GM10248 (cell line): ENCODE measurements around the gene IKZF5.

Experiments used
- CTCF ChIA-PET: fragments of 300-600 bp; sonication (Branson Sonifier 250); formaldehyde crosslinking; extraction: SDS; loops from one replicate; lab custom pipeline; 2021; ENCODE audit warnings: antibody characterized with exemption; lab: Yijun Ruan, JAX
- POLR2A ChIA-PET: fragments of 350-650 bp; sonication (Branson Sonifier 250); formaldehyde crosslinking; extraction: SDS; loops from one replicate; lab custom pipeline; 2020; ENCODE audit warnings: antibody characterized with exemption; lab: Yijun Ruan, JAX
- DNase-seq: peaks from one replicate; pipeline ENCODE4 v3.0.0; 2012; ENCODE audit errors: extremely low spot score
- CTCF ChIP-seq: IDR thresholded peaks from 2 replicates; pipeline ENCODE4 v1.5.1; 2012; ENCODE audit warnings: mild to moderate bottlenecking, low read depth; ENCODE audit errors: extremely low read depth, missing control alignments, control extremely low read depth

Gene IKZF5

GRCh38 chr10:123008355-123009104, at the start of gene IKZF5, which contains the start of gene ACADSB:
Gene IKZF5 (minus strand): TSS chr10:123008795. CDS start chr10:122998625, 10,170 bp downstream.
Gene ACADSB (plus strand): TSS chr10:123009006. CDS start chr10:123009030, 24 bp downstream.
- no peak for TF ChIP-seq CTCF
- peak; percentile 100 for DNase-seq
- POLR2A ChIA-PET = interaction anchor here (1.3 to 1.6 kb wide), 2 partner anchors 28 to 37 kb away, joined by 3 to 8 read pairs; partner anchors contain the start of gene PSTK
- CTCF ChIA-PET = interaction anchor here (0.8 to 10.4 kb wide), 4 partner anchors 14 to 51 kb away, joined by 3 to 84 read pairs (median 4); partner anchors contain the start of gene PSTK

GRCh38 chr10:123057968-123058367, 49.4 kb upstream of the IKZF5 start:
- DNase-seq = no peak
- no peak for TF ChIP-seq CTCF
- ChIA-PET POLR2A (no interaction called here), CTCF (interaction anchor here (1.8 kb wide), 1 partner anchor 11 kb away, joined by 7 read pairs; no protein-coding TSS in a partner anchor)

GRCh38 chr10:123045961-123046731, 37.6 kb upstream of the IKZF5 start:
- TF ChIP-seq CTCF = no peak
- no peak for DNase-seq
- ChIA-PET POLR2A (interaction anchor here (1.2 kb wide), 1 partner anchor 39 kb away, joined by 3 read pairs; no protein-coding TSS in a partner anchor), CTCF (interaction anchor here (0.9 to 6.7 kb wide), 10 partner anchors 13 to 514 kb away, joined by 3 to 40 read pairs (median 4); no protein-coding TSS in a partner anchor)

- CTCF ChIA-PET = interaction anchor here (0.9 to 6.7 kb wide), 11 partner anchors 8 to 515 kb away, joined by 3 to 42 read pairs (median 6); no protein-coding TSS in a partner anchor
- POLR2A ChIA-PET = no interaction called here
- no peak for DNase-seq
- no peak for TF ChIP-seq CTCF
Measured at GRCh38 chr10:123044391-123044790, 35.8 kb upstream of the IKZF5 start.

GRCh38 chr10:123043409-123043925, 34.9 kb upstream of the IKZF5 start:
- DNase-seq = peak; percentile 69
- TF ChIP-seq CTCF = peak; percentile 79
- ChIA-PET POLR2A (no interaction called here), CTCF (interaction anchor here (0.6 to 6.7 kb wide), 52 partner anchors 9 to 539 kb away, joined by 3 to 42 read pairs (median 4); partner anchors contain the start of gene PSTK)
